ENCODE data around the gene ASB2. TPM values are rescaled to one million over a fixed set of nuclear protein-coding genes. Genes with fewer than 3 reads are reported as not detected.

Gene ASB2
- total RNA-seq, 2 donors from 2014 or later: 0.11 TPM; not detected in 1

DNA sequence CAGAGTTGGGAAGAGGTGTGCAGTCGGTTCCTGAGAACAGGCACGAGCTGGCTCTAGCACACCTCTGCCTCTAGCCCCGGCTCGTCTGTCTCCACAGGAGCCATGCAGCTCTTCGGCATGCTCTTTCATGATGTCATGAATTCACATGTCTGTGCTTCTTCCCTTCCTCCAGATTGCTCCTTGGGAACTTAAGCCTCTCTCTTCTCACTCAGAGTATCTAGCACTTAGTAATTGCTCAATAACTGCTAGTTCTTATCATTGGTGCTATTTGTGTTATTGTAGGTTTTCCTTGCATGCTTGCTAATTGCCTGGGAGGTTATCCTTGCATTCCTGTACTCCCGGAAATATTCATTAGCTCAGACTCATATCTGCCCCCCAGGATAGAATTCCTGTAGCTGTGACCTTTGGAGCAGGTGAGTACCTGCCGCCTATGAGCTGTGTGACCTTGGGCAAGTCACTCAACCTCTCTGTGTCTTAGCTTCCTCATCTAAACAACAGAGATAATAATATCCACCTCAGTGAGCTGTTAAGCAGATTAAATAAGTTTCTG is 29.8 kb downstream of the ASB2 start:
- Histone ChIP-seq H3K4me1 (ENCODE audit: control insufficient read depth, insufficient read depth, low read length) (peaks cover 8% of the 10 kb centered on the region), H3K27ac (ENCODE audit: low read depth, low read length) (no peak overlapping the region), H3K9me3 (ENCODE audit: control insufficient read depth, low read length) (no peaks in the 10 kb centered on the region), H3K4me3 (ENCODE audit: low read length) (no peak overlapping the region), H3K36me3 (ENCODE audit: control insufficient read depth, insufficient read depth, low read length) (no peaks in the 10 kb centered on the region), H3K9ac (ENCODE audit: extremely low read depth, low read length, poor library complexity, severe bottlenecking) (no peak overlapping the region), H3K27me3 (ENCODE audit: control insufficient read depth, insufficient read depth, low read length, poor library complexity, severe bottlenecking) (no peaks in the 10 kb centered on the region)
- Mint-ChIP-seq H3K27ac (no peak overlapping the region), H3K4me1 (peaks cover 9% of the 10 kb centered on the region), H3K36me3 (ENCODE audit: low read depth) (no peaks in the 10 kb centered on the region), H3K9me3 (no peaks in the 10 kb centered on the region), H3K4me3 (no peak overlapping the region), H3K27me3 (ENCODE audit: insufficient read depth) (peaks cover 11% of the 10 kb centered on the region)
- no peak for DNase-seq
- WGBS, 2 experiments (ENCODE audit: insufficient coverage in 1 of 2, insufficient read length in 1 of 2): 85 to 90% methylated on average over 7 of the region's 7 CpGs
- TF ChIP-seq, protein P1, sequence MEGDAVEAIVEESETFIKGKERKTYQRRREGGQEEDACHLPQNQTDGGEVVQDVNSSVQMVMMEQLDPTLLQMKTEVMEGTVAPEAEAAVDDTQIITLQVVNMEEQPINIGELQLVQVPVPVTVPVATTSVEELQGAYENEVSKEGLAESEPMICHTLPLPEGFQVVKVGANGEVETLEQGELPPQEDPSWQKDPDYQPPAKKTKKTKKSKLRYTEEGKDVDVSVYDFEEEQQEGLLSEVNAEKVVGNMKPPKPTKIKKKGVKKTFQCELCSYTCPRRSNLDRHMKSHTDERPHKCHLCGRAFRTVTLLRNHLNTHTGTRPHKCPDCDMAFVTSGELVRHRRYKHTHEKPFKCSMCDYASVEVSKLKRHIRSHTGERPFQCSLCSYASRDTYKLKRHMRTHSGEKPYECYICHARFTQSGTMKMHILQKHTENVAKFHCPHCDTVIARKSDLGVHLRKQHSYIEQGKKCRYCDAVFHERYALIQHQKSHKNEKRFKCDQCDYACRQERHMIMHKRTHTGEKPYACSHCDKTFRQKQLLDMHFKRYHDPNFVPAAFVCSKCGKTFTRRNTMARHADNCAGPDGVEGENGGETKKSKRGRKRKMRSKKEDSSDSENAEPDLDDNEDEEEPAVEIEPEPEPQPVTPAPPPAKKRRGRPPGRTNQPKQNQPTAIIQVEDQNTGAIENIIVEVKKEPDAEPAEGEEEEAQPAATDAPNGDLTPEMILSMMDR (conservative IDR thresholded peaks at IDR 0.05): no peak

DNA sequence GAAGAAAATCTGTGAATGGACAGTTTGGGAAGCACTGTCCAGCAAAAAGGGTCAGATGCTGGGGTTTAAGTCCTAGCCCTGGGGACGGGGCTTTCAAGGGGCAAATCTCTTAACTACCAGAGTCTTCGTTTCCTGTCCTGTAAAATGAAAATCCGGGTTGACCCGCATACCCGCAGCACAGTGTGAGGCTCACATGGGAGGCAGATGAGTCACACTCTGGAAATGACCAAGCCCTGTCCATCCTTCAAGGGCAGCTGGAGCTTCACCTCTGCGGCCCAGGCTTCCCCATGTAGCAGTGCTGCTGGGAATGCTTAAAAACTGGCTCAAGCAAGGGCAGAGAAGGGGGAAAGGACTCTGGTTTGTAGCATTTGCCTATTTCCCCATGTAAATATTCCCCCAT is 30.3 kb downstream of the ASB2 start:
- Histone ChIP-seq H3K36me3 (ENCODE audit: control insufficient read depth, insufficient read depth, low read length) (no peaks in the 10 kb centered on the region), H3K27me3 (ENCODE audit: control insufficient read depth, insufficient read depth, low read length, poor library complexity, severe bottlenecking) (no peaks in the 10 kb centered on the region), H3K9ac (ENCODE audit: extremely low read depth, low read length, poor library complexity, severe bottlenecking) (no peak overlapping the region), H3K4me1 (ENCODE audit: control insufficient read depth, insufficient read depth, low read length) (peaks cover 13% of the 10 kb centered on the region), H3K4me3 (ENCODE audit: low read length) (no peak overlapping the region), H3K9me3 (ENCODE audit: control insufficient read depth, low read length) (no peaks in the 10 kb centered on the region), H3K27ac (ENCODE audit: low read depth, low read length) (no peak overlapping the region)
- TF ChIP-seq, protein P1 (conservative IDR thresholded peaks at IDR 0.05): no peak
- H3K27me3 Mint-ChIP-seq (ENCODE audit: insufficient read depth): peaks cover 13% of the 10 kb centered on the region
- H3K9me3 Mint-ChIP-seq: no peaks in the 10 kb centered on the region
- WGBS, 2 experiments (ENCODE audit: insufficient coverage in 1 of 2, insufficient read length in 1 of 2): 74 to 79% methylated on average over 5 to 6 of the region's 6 CpGs
- no peak overlapping the region for H3K27ac Mint-ChIP-seq
- DNase-seq: no peak
- no peaks in the 10 kb centered on the region for H3K36me3 Mint-ChIP-seq (ENCODE audit: low read depth)
- H3K4me3 Mint-ChIP-seq: no peak overlapping the region
- H3K4me1 Mint-ChIP-seq: peaks cover 13% of the 10 kb centered on the region

DNA sequence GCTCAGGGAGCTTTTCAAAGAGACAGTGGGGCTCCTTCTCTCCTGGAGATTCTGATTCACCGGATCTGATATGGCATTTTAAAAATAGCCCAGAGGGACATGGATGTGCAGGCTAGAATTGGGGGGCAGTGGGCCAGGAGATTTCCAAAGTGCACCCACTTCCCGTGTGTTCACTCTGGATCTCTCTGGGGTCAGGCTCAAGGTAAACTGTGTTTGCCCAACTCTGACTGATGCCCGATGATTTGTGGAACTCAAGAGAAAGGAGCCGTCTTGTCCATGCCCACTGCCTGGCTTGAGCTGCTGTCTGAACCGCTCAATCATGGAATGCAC is 31.3 kb downstream of the ASB2 start:
- Mint-ChIP-seq H3K27ac (no peak overlapping the region), H3K4me1 (peaks cover 13% of the 10 kb centered on the region), H3K36me3 (ENCODE audit: low read depth) (no peaks in the 10 kb centered on the region), H3K4me3 (no peak overlapping the region), H3K9me3 (no peaks in the 10 kb centered on the region), H3K27me3 (ENCODE audit: insufficient read depth) (peaks cover 19% of the 10 kb centered on the region)
- peaks cover 13% of the 10 kb centered on the region for H3K4me1 ChIP-seq (ENCODE audit: control insufficient read depth, insufficient read depth, low read length)
- WGBS, 2 experiments (ENCODE audit: insufficient coverage in 1 of 2, insufficient read length in 1 of 2): 87 to 100% methylated on average over 4 to 5 of the region's 5 CpGs
- H3K27me3 ChIP-seq (ENCODE audit: control insufficient read depth, insufficient read depth, low read length, poor library complexity, severe bottlenecking): no peaks in the 10 kb centered on the region
- H3K9me3 ChIP-seq (ENCODE audit: control insufficient read depth, low read length): no peaks in the 10 kb centered on the region
- TF ChIP-seq, protein P1 (conservative IDR thresholded peaks at IDR 0.05): no peak
- H3K9ac ChIP-seq (ENCODE audit: extremely low read depth, low read length, poor library complexity, severe bottlenecking): no peak overlapping the region
- H3K27ac ChIP-seq (ENCODE audit: low read depth, low read length): no peak overlapping the region
- no peak for DNase-seq
- H3K36me3 ChIP-seq (ENCODE audit: control insufficient read depth, insufficient read depth, low read length): no peaks in the 10 kb centered on the region
- H3K4me3 ChIP-seq (ENCODE audit: low read length): no peak overlapping the region
